Left lung (tissue), 10 donors: Measurements from ENCODE around the gene FAM120B. TPM values are rescaled to one million over a fixed set of nuclear protein-coding genes. Genes with fewer than 3 reads are reported as not detected.

Experiments
- ATAC-seq: fragments of 200-7000 bp; cut with Tn5 transposase; one replicate; pipeline ENCODE4 v1.9.1; 2020; ENCODE audit warnings: moderate library complexity
- DNase-seq, 4 donors: peaks; one replicate each; pipeline ENCODE4 v3.0.0-alpha.2; 2013 to 2020
- H3K27ac ChIP-seq, 2 donors: fragments of 200-600 bp; sonication (generic) in 1 of 2; one replicate each; pipeline versions ENCODE4 v1.5.0 to v1.8.0; 2020 to 2021
- H3K27me3 ChIP-seq, 2 donors: fragments of 200-600 bp; sonication (generic) in 1 of 2; one replicate each; pipeline versions ENCODE4 v1.5.0 to v1.8.0; 2020 to 2021
- H3K36me3 ChIP-seq, 2 donors: fragments of 200-600 bp; sonication (generic) in 1 of 2; one replicate each; pipeline versions ENCODE4 v1.5.0 to v1.8.0; 2020 to 2021
- H3K4me1 ChIP-seq, 2 donors: fragments of 200-600 bp; one replicate each; pipeline ENCODE4 v1.8.0; 2021
- H3K4me3 ChIP-seq, 2 donors: fragments of 200-600 bp; sonication (generic) in 1 of 2; one replicate each; pipeline versions ENCODE4 v1.5.0 to v1.8.0; 2020 to 2021; ENCODE audit warnings: mild to moderate bottlenecking in 1 of 2
- H3K9me3 ChIP-seq, 2 donors: fragments of 200-600 bp; sonication (generic) in 1 of 2; one replicate each; pipeline versions ENCODE4 v1.5.0 to v1.8.0; 2020 to 2021
- intact Hi-C, 2 donors: fragments of 100-400 bp; cut with DNase I; formaldehyde crosslinking; loops; one replicate each; pipeline versions ENCODE4 v1.11.2 to v1.14.2; 2022
- microRNA-seq, 2 donors: library from miRNA; unstranded; fragments of <30 nt; microRNA quantifications; one replicate each; pipeline ENCODE4, GENCODE V29; 2019
- polyA plus RNA-seq, 6 donors: library from polyadenylated mRNA; unstranded; fragments of 120-200 nt; gene quantifications; one replicate each; pipeline ENCODE4 v1.2.1, GENCODE V29; 2013; ENCODE audit not compliant: insufficient read length in 6 of 6
- total RNA-seq, 2 donors: library from RNA; stranded (reverse); fragmentation: NEBNext Ultra II Directional; extraction: Animal tissue kit (Norgen Biotek cat#: 25700); gene quantifications; one replicate each; pipeline ENCODE4 v1.2.1, GENCODE V29; 2021
- TF ChIP-seq, protein P1 (sequence below), 2 donors: fragments of 200-600 bp; sonication (generic) in 1 of 2; IDR thresholded peaks; one replicate each; pipeline versions ENCODE4 v1.5.0 to v1.8.0; 2021; ENCODE audit warnings: antibody characterized with exemption in 2 of 2
- donor health status: DM: no; HTN: yes; CAD: no.
- donor health status: DM: no; HTN: no; CAD: no.

Gene FAM120B
- total and polyA plus RNA-seq, 8 donors = 26.6 to 37.7 (median 35.5) TPM

- ATAC-seq (peak; percentile 62), DNase-seq (no peak)
- TF ChIP-seq, protein P1, sequence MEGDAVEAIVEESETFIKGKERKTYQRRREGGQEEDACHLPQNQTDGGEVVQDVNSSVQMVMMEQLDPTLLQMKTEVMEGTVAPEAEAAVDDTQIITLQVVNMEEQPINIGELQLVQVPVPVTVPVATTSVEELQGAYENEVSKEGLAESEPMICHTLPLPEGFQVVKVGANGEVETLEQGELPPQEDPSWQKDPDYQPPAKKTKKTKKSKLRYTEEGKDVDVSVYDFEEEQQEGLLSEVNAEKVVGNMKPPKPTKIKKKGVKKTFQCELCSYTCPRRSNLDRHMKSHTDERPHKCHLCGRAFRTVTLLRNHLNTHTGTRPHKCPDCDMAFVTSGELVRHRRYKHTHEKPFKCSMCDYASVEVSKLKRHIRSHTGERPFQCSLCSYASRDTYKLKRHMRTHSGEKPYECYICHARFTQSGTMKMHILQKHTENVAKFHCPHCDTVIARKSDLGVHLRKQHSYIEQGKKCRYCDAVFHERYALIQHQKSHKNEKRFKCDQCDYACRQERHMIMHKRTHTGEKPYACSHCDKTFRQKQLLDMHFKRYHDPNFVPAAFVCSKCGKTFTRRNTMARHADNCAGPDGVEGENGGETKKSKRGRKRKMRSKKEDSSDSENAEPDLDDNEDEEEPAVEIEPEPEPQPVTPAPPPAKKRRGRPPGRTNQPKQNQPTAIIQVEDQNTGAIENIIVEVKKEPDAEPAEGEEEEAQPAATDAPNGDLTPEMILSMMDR (IDR thresholded peaks at IDR 0.05) = no peak
- Histone ChIP-seq H3K27ac (no peak overlapping the region), H3K4me1 (peaks cover 0 to 2% of the 10 kb centered on the region in 2 donors), H3K36me3 (no peaks in the 10 kb centered on the region), H3K27me3 (no peaks in the 10 kb centered on the region), H3K4me3 (no peak overlapping the region), H3K9me3 (no peaks in the 10 kb centered on the region)
- intact Hi-C loops = no loop called here
Observed at GRCh38 chr6:170454512-170455285, 148.1 kb downstream of the FAM120B start.

DNA sequence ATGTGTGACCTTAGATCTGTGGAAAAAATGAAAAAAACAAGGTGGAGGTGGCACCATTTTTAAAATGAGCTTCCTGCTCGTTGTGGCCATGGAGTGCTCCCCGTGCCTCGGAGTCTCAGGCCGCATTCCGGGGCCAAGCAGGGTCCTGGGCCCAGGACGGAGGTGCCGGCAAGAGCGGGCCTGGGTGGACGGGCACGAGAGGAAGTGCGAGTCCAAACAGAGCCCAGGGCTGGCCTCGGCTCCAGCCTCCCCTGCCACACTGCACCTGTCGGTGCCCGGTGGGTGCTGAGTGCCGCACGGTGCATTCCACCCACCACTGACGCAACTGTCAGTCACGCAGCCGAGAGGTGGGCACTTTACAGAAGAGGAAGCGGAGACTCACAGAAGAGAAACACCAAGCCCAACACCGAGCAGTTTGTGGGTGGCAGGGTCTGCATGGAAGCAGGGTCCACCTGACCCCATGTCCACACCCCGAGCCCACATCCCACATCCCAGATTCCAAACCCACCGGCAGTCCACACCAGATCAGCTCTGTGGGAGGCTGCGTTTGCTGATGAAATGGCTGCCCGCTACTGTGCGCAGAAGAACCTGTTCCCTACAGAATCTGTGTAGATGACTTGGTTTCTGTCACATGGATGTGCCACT, 148.9 kb downstream of the FAM120B start:
- no peak for DNase-seq
- TF ChIP-seq, protein P1 (IDR thresholded peaks at IDR 0.05) = no peak
- no peaks in the 10 kb centered on the region for H3K9me3 ChIP-seq
- H3K4me3 ChIP-seq = no peak overlapping the region
- ATAC-seq = no peak
- intact Hi-C loops = no loop called here
- H3K36me3 ChIP-seq = no peaks in the 10 kb centered on the region
- no peak overlapping the region for H3K27ac ChIP-seq
- H3K27me3 ChIP-seq = no peaks in the 10 kb centered on the region
- H3K4me1 ChIP-seq = peaks cover 0 to 4% of the 10 kb centered on the region in 2 donors

GRCh38 chr6:170456334-170456733, 149.8 kb downstream of the FAM120B start:
- no peak overlapping the region for H3K27ac ChIP-seq
- H3K9me3 ChIP-seq = no peaks in the 10 kb centered on the region
- no peak for DNase-seq
- no peak overlapping the region for H3K4me3 ChIP-seq
- intact Hi-C loops = no loop called here
- H3K27me3 ChIP-seq = no peaks in the 10 kb centered on the region
- TF ChIP-seq, protein P1 (IDR thresholded peaks at IDR 0.05) = no peak
- H3K36me3 ChIP-seq = no peaks in the 10 kb centered on the region
- peaks cover 0 to 4% of the 10 kb centered on the region in 2 donors for H3K4me1 ChIP-seq
- ATAC-seq = no peak

Small RNAs within 50 kb of the gene (microRNA-seq; reads per million reads assigned to microRNA genes)
- gene MIR4644 = 0 reads per million in 2 donors

Other genes starting within 250 kb of the FAM120B start
- gene DLL1, start 15.7 kb upstream of the FAM120B start, total RNA-seq = 10 to 100 TPM in 1 of 2 donors, 1 to 10 TPM in 1; 6.3 to 12.8 TPM
- 10 to 100 TPM in 3 of 6 donors, 1 to 10 TPM in 3; 7.6 to 12.5 (median 10.2) TPM for gene DLL1, start 15.7 kb upstream of the FAM120B start, polyA plus RNA-seq
- gene PSMB1, start 246.5 kb downstream of the FAM120B start, total RNA-seq = 100 to 1,000 TPM; 111 to 173 TPM
- gene PSMB1, start 246.5 kb downstream of the FAM120B start, polyA plus RNA-seq = 100 to 1,000 TPM; 165 to 182 (median 173) TPM
- gene TBP, start 247.6 kb downstream of the FAM120B start, total RNA-seq = 10 to 100 TPM in 1 of 2 donors, 1 to 10 TPM in 1; 9.0 to 12.9 TPM
- gene TBP, start 247.6 kb downstream of the FAM120B start, polyA plus RNA-seq = 10 to 100 TPM; 21.9 to 27.2 (median 24.5) TPM